Vagina (tissue), 2 donors: Measurements from ENCODE around the gene RBM33.

Experiments used
- CTCF ChIP-seq, 3 experiments: fragments of 450-650 bp in 2 of 3; fragments of 200-600 bp in 1 of 3; sonication (generic) in 1 of 3; IDR thresholded peaks; one replicate each; pipeline ENCODE4 v1.5.1; 2017 to 2019; ENCODE audit warnings: antibody characterized with exemption in 3 of 3, mild to moderate bottlenecking in 2 of 3, moderate library complexity in 2 of 3
- POLR2A ChIP-seq, 2 donors: fragments of 450-650 bp; IDR thresholded peaks; one replicate each; pipeline ENCODE4 v1.6.1; 2017; ENCODE audit warnings: antibody characterized with exemption in 2 of 2, mild to moderate bottlenecking in 2 of 2, moderate library complexity in 2 of 2
- POLR2AphosphoS5 ChIP-seq, 2 donors: sonication (generic); formaldehyde crosslinking; IDR thresholded peaks; one replicate each; pipeline ENCODE4 v1.9.0; 2017; ENCODE audit warnings: antibody characterized with exemption in 2 of 2, mild to moderate bottlenecking in 2 of 2, low read depth in 1 of 2; ENCODE audit not compliant: insufficient read depth in 1 of 2

DNA sequence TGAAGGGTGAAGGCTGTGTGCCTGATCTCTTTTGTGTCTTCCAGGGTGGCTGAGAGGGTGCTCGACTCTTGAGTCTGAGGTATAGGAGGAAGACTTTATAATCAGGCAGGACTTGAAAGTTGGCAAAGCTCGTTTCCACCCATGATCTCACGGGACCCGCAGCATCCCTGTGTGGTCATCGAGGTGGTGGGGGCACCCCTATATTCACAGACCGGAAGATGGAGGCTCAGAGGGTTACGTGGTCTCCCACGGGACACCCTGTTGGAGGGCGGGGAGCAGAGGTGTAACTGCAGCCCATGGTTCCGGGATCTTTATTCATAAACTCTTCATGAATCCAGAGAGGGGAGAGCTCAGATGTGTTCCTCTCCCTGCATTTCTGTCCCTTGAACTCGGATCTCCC, 177.4 kb downstream of the RBM33 start:
- TF ChIP-seq CTCF (IDR thresholded peaks at IDR 0.05) (no peak), POLR2A (IDR thresholded peaks at IDR 0.05) (no peak), POLR2AphosphoS5 (IDR thresholded peaks at IDR 0.05; ENCODE audit: insufficient read depth in 1 of 2, low read depth in 1 of 2) (no peak)
